Astrocyte (in vitro differentiated cells and primary cell): ENCODE data around the gene GRM5.

Source experiments
- EZH2 ChIP-seq: IDR thresholded peaks from 2 replicates; pipeline ENCODE4 v1.6.1; 2012; ENCODE audit warnings: mild to moderate bottlenecking, low read length, inconsistent platforms; ENCODE audit not compliant: insufficient read depth
- TF ChIP-seq, protein P1 (sequence below): IDR thresholded peaks from 2 replicates; pipeline ENCODE4 v1.5.1; 2011; ENCODE audit warnings: low read depth, mild to moderate bottlenecking, inconsistent platforms, low read length, moderate library complexity; ENCODE audit not compliant: insufficient read depth

DNA sequence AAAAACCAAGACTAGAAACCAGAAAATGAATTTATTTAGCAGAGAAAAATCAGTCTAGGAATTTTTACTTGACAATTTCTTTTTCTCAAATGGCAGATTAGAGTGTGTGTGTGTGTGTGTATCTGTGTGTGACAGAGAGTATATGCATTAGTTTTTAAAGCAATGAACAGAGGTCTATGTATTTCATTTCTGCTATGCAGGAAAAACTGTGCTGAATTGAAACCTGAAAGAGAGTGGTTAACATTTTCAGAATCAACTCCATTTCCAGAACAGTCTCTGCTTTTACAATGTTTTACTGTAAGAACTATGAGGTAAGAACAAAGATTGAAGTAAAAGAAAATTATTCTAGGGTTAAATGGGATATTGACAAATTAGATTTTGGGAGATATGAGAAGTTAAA, 114.8 kb downstream of the GRM5 start:
- TF ChIP-seq, protein P1, sequence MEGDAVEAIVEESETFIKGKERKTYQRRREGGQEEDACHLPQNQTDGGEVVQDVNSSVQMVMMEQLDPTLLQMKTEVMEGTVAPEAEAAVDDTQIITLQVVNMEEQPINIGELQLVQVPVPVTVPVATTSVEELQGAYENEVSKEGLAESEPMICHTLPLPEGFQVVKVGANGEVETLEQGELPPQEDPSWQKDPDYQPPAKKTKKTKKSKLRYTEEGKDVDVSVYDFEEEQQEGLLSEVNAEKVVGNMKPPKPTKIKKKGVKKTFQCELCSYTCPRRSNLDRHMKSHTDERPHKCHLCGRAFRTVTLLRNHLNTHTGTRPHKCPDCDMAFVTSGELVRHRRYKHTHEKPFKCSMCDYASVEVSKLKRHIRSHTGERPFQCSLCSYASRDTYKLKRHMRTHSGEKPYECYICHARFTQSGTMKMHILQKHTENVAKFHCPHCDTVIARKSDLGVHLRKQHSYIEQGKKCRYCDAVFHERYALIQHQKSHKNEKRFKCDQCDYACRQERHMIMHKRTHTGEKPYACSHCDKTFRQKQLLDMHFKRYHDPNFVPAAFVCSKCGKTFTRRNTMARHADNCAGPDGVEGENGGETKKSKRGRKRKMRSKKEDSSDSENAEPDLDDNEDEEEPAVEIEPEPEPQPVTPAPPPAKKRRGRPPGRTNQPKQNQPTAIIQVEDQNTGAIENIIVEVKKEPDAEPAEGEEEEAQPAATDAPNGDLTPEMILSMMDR, result no peak
- TF ChIP-seq EZH2, result no peak
